CD4-positive, CD25-positive, alpha-beta regulatory T cell (primary cell): ENCODE data around the gene ZNF775. TPM values are rescaled to one million over a fixed set of nuclear protein-coding genes. Genes with fewer than 3 reads are reported as not detected.

Experiments used
- ATAC-seq, 2 donors: fragments of 150-1000 bp; cut with Tn5 transposase; one replicate each; pipeline ENCODE4 v1.10.0; 2021; ENCODE audit warnings: low read depth in 2 of 2, moderate number of reproducible peaks in 2 of 2, moderate library complexity in 1 of 2
- DNase-seq, 3 donors: peaks; one replicate each; pipeline versions ENCODE4 v3.0.0 to v3.0.0-alpha.2; 2012 to 2022; ENCODE audit warnings: mixed read lengths in 1 of 3
- H3K27ac ChIP-seq: one replicate; pipeline ENCODE4 v1.7.0; 2013; ENCODE audit warnings: mild to moderate bottlenecking, low read length; ENCODE audit not compliant: insufficient read depth, poor library complexity, severe bottlenecking
- H3K27me3 ChIP-seq: one replicate; pipeline ENCODE4 v1.7.0; 2013; ENCODE audit warnings: low read length; ENCODE audit not compliant: control insufficient read depth, insufficient read depth
- H3K36me3 ChIP-seq: one replicate; pipeline ENCODE4 v1.7.0; 2013; ENCODE audit warnings: mild to moderate bottlenecking, low read length, moderate library complexity; ENCODE audit not compliant: control insufficient read depth, insufficient read depth
- H3K4me1 ChIP-seq: 2 replicates; pipeline ENCODE4 v1.7.0; 2013; ENCODE audit warnings: mild to moderate bottlenecking, low read length; ENCODE audit not compliant: insufficient read depth, control insufficient read depth, poor library complexity, severe bottlenecking
- H3K4me3 ChIP-seq: one replicate; pipeline ENCODE4 v1.7.0; 2013; ENCODE audit warnings: low read depth, mild to moderate bottlenecking, low read length, moderate library complexity
- H3K9me3 ChIP-seq, 2 experiments: 1 replicate in 1 of 2; 2 replicates in 1 of 2; pipeline ENCODE4 v1.7.0; 2013; ENCODE audit warnings: low read length in 2 of 2, mild to moderate bottlenecking in 1 of 2, moderate library complexity in 1 of 2; ENCODE audit not compliant: control insufficient read depth in 2 of 2
- H3K27ac Mint-ChIP-seq, 3 donors: one replicate each; pipeline ENCODE4 v1.8.0; 2020 to 2022; ENCODE audit warnings: mild to moderate bottlenecking in 3 of 3, mixed read lengths in 3 of 3, moderate library complexity in 2 of 3
- H3K27me3 Mint-ChIP-seq: one replicate; pipeline ENCODE4 v1.8.0; 2022; ENCODE audit warnings: mild to moderate bottlenecking, mixed read lengths
- H3K36me3 Mint-ChIP-seq: one replicate; pipeline ENCODE4 v1.8.0; 2020; ENCODE audit warnings: mixed read lengths
- H3K4me1 Mint-ChIP-seq, 4 donors: one replicate each; pipeline ENCODE4 v1.8.0; 2020 to 2022; ENCODE audit warnings: mixed read lengths in 4 of 4, mild to moderate bottlenecking in 1 of 4
- H3K4me3 Mint-ChIP-seq, 4 donors: one replicate each; pipeline ENCODE4 v1.8.0; 2020 to 2022; ENCODE audit warnings: mild to moderate bottlenecking in 4 of 4, mixed read lengths in 4 of 4, moderate library complexity in 3 of 4
- H3K9me3 Mint-ChIP-seq, 7 donors: one replicate each; pipeline ENCODE4 v1.8.0; 2020 to 2022; ENCODE audit warnings: mixed read lengths in 7 of 7, mild to moderate bottlenecking in 3 of 7, moderate library complexity in 2 of 7
- polyA plus RNA-seq, 4 donors: library from polyadenylated mRNA; unstranded; fragments of 300-500 nt; fragmentation: Illumina TruSeq; gene quantifications; one replicate each; pipeline ENCODE4 v1.2.3, GENCODE V29; 2021
- total RNA-seq: library from RNA; stranded (reverse); gene quantifications from one replicate; pipeline ENCODE4 v1.2.3, GENCODE V29; 2022

ZNF775 gene
- total and polyA plus RNA-seq, 5 donors from 2014 or later, result 2.2 to 7.6 (median 2.9) TPM

DNA sequence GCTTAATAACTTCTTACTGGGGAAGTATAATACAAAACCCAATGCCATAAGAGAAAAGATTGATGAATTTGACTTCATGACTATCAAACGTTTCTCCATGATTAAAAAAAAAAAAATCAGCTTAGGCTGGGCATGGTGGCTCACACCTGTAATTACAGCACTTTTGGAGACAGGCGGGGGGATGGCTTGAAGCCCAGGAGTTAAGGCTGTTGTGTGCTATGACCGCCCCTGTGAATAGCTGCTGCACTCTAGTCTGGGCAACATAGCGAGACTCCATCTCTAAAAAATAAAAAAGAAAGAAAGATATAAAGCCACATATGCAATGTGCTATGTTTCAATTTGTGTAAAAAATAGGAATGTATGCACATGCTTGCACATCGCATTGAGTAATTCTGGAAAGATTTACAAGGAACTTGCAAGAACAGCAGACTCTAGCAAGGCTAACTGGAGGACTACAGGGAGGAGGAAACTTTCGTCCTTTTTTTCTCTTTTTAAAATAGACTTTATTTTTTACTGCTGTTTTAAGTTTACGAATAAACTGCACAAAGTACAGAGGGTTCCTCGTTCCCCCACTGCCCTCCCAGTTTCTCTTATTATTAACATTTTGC, 27.4 kb upstream of the ZNF775 start:
- no peak overlapping the region for H3K4me3 ChIP-seq
- H3K36me3 Mint-ChIP-seq, result no peaks in the 10 kb centered on the region
- H3K9me3 ChIP-seq, result no peaks in the 10 kb centered on the region
- H3K27ac Mint-ChIP-seq, result no peak overlapping the region
- DNase-seq (no peak), ATAC-seq (no peak)
- H3K27ac ChIP-seq, result no peak overlapping the region
- no peaks in the 10 kb centered on the region for H3K36me3 ChIP-seq
- peaks cover 0 to 6% (median 0%) of the 10 kb centered on the region in 7 donors for H3K9me3 Mint-ChIP-seq
- no peak overlapping the region for H3K4me3 Mint-ChIP-seq
- H3K4me1 ChIP-seq, result peaks cover 5% of the 10 kb centered on the region
- H3K27me3 ChIP-seq, result no peaks in the 10 kb centered on the region
- peaks cover 12% of the 10 kb centered on the region for H3K27me3 Mint-ChIP-seq
- H3K4me1 Mint-ChIP-seq, result peaks cover 0 to 7% (median 6%) of the 10 kb centered on the region in 4 donors

DNA sequence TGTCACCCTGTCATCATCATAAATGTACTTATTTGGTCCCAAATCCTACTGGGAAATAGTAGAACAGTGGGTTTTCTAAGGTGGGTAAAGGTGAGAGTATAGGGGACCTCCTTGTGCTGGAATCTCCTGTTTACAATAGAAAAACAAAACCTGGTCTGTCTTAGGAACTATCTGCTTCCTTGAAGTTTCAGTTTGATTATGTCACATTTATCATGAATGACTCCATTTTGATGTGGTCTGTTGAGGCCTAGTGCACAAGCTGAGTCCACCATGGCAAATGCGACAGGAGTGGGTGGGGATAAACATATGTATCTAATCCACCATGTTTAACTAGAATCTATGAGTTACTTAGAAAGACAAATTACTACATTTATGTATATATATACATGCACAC, 23.5 kb upstream of the ZNF775 start:
- peak overlapping the region in 1 of 3 donors; percentile 38 for H3K27ac Mint-ChIP-seq
- H3K9me3 Mint-ChIP-seq, result peaks cover 0 to 1% (median 0%) of the 10 kb centered on the region in 7 donors
- H3K4me3 Mint-ChIP-seq, result peak overlapping the region in 1 of 4 donors; percentile 21
- no peak for DNase-seq
- peaks cover 4% of the 10 kb centered on the region for H3K27me3 Mint-ChIP-seq
- H3K9me3 ChIP-seq, result no peaks in the 10 kb centered on the region
- peaks cover 10 to 36% (median 17%) of the 10 kb centered on the region in 4 donors for H3K4me1 Mint-ChIP-seq
- no peak overlapping the region for H3K27ac ChIP-seq
- no peaks in the 10 kb centered on the region for H3K36me3 Mint-ChIP-seq
- no peak for ATAC-seq
- no peaks in the 10 kb centered on the region for H3K27me3 ChIP-seq
- no peaks in the 10 kb centered on the region for H3K36me3 ChIP-seq
- no peak overlapping the region for H3K4me3 ChIP-seq
- peaks cover 22% of the 10 kb centered on the region for H3K4me1 ChIP-seq

DNA sequence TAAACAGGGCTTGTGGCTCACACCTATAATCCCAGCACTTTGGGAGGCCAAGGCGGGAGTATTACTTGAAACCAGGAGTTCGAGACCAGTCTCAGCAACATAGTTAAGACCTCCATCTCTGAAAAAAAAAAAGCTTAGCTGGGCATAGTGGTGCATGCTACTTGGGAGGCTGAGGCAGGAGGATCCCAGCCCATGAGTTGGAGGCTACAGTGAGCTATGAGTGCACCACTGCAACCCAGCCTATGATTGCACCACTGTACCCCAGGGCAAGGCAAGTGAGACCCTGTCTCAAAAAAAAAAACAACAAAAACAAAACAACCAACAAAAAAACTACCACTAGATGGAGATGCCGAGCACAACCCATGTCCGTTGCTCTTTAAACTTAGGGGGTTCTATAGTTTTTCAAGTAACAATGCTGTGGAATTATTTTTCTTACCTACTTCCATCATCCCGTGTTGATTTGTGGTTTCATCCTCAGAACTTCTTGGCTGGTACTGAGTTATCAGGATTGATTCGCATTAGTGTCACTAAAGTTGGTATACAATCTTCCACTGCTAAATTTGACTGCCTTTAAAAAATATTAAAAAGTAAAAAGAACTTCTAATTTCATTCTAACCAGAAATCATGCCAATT, 22.7 kb upstream of the ZNF775 start:
- no peaks in the 10 kb centered on the region for H3K36me3 ChIP-seq
- ATAC-seq, result peak in 1 of 2 donors; percentile 36
- Mint-ChIP-seq H3K4me1 (peaks cover 10 to 36% (median 17%) of the 10 kb centered on the region in 4 donors), H3K36me3 (no peaks in the 10 kb centered on the region), H3K27ac (peak overlapping the region in 2 of 3 donors; percentile 15 to 26), H3K9me3 (peaks cover 0 to 1% (median 0%) of the 10 kb centered on the region in 7 donors), H3K4me3 (no peak overlapping the region), H3K27me3 (peaks cover 4% of the 10 kb centered on the region)
- H3K4me1 ChIP-seq, result peaks cover 22% of the 10 kb centered on the region
- H3K9me3 ChIP-seq, result no peaks in the 10 kb centered on the region
- no peak overlapping the region for H3K27ac ChIP-seq
- peak overlapping the region; percentile 31 for H3K4me3 ChIP-seq
- H3K27me3 ChIP-seq, result no peaks in the 10 kb centered on the region
- peak in 2 of 3 donors; percentile 53 to 70 for DNase-seq

DNA sequence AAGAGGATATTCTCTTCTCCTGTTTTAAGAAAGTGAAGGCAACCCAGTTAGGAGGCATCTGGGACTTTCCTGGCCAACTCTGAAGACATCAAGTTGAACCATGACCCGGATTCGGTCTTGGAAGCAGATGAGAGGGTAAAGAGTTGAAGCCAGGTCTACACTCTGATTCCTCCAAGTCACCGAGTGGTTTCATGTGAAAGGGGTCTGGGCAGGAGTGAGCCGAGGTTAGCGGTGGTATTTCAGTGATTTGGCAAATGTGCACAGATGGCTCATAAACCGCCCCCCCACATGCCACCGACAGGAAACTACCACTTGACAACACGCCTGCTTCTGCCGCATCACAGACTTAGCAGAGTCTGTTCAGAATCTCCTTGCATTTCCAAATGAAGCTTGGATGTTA, 21.9 kb upstream of the ZNF775 start:
- peak overlapping the region; percentile 49 for H3K4me3 ChIP-seq
- Mint-ChIP-seq H3K9me3 (peaks cover 0 to 1% (median 0%) of the 10 kb centered on the region in 7 donors), H3K4me3 (peak overlapping the region in 3 of 4 donors; percentile 11 to 59 (median 52)), H3K36me3 (no peaks in the 10 kb centered on the region), H3K4me1 (peaks cover 10 to 36% (median 17%) of the 10 kb centered on the region in 4 donors), H3K27ac (peak overlapping the region; percentile 87 to 95 (median 88)), H3K27me3 (peaks cover 4% of the 10 kb centered on the region)
- DNase-seq, result peak; percentile 52 to 83 (median 59)
- peaks cover 22% of the 10 kb centered on the region for H3K4me1 ChIP-seq
- H3K9me3 ChIP-seq, result no peaks in the 10 kb centered on the region
- peak; percentile 89 for ATAC-seq
- no peaks in the 10 kb centered on the region for H3K27me3 ChIP-seq
- H3K27ac ChIP-seq, result peak overlapping the region; percentile 60
- H3K36me3 ChIP-seq, result no peaks in the 10 kb centered on the region

DNA sequence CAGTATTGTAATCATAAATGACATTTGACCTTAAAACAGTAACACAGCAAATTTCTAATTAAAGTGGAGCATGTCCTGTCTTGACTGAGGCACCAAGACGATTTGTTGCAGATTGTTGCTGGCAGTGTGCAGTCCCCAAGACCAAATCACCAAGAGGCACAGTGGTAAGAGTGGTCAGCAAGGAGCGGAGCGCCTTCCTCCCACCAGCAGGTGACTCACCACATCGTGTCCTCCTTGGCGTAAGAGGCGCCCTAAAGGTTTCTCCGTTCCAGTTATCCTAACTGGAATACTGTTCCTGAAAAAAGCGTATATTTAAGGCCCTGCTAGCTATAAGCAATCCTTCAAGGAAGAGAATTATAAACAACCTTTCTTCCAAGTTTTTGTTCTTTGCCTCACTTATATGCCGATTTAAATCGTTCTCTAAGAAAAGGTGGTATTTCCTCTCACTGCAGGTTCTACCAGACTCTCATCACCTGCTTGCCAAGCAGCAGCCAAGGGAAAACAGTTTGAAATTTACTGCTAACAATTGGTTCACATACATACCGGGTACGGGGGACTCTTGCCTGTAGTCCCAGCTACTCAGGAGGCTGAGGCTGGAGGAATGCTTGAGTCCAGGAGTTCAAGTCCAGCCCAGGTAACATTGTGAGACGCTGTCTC, 21.2 kb upstream of the ZNF775 start:
- ATAC-seq (peak; percentile 14 to 19), DNase-seq (no peak)
- peaks cover 22% of the 10 kb centered on the region for H3K4me1 ChIP-seq
- peaks cover 4% of the 10 kb centered on the region for H3K27me3 Mint-ChIP-seq
- H3K4me3 Mint-ChIP-seq, result peak overlapping the region in 3 of 4 donors; percentile 11 to 59 (median 52)
- peak overlapping the region; percentile 87 to 95 (median 88) for H3K27ac Mint-ChIP-seq
- H3K27ac ChIP-seq, result peak overlapping the region; percentile 60
- H3K27me3 ChIP-seq, result no peaks in the 10 kb centered on the region
- peaks cover 10 to 36% (median 17%) of the 10 kb centered on the region in 4 donors for H3K4me1 Mint-ChIP-seq
- H3K36me3 Mint-ChIP-seq, result no peaks in the 10 kb centered on the region
- no peaks in the 10 kb centered on the region for H3K9me3 ChIP-seq
- no peaks in the 10 kb centered on the region for H3K36me3 ChIP-seq
- peaks cover 0 to 1% (median 0%) of the 10 kb centered on the region in 7 donors for H3K9me3 Mint-ChIP-seq
- H3K4me3 ChIP-seq, result peak overlapping the region; percentile 49

DNA sequence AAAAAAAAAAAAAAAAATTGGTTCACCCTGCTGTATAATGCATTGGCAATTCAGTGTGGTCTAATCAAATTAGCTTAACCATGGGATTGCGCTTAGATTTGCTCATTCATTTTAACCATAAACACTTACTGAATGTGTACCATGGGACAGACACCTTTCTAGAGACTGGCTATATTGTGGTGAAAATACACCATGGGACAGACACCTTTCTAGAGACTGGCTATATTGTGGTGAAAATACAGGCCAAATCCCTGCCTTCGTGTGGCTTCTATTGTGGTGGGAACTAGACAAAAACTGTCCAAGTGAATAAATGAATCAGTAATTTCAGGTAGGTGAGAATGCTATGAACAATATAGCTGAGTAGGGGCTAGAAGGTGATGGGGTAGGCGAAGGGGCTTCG, 20.7 kb upstream of the ZNF775 start:
- no peaks in the 10 kb centered on the region for H3K27me3 ChIP-seq
- H3K9me3 ChIP-seq, result no peaks in the 10 kb centered on the region
- Mint-ChIP-seq H3K4me1 (peaks cover 10 to 36% (median 17%) of the 10 kb centered on the region in 4 donors), H3K4me3 (peak overlapping the region in 1 of 4 donors; percentile 30), H3K9me3 (peaks cover 0 to 1% (median 0%) of the 10 kb centered on the region in 7 donors), H3K27me3 (peaks cover 4% of the 10 kb centered on the region), H3K27ac (peak overlapping the region in 1 of 3 donors; percentile 87), H3K36me3 (no peaks in the 10 kb centered on the region)
- H3K36me3 ChIP-seq, result no peaks in the 10 kb centered on the region
- H3K27ac ChIP-seq, result no peak overlapping the region
- H3K4me1 ChIP-seq, result peaks cover 22% of the 10 kb centered on the region
- H3K4me3 ChIP-seq, result no peak overlapping the region
- ATAC-seq, result no peak
- no peak for DNase-seq

DNA sequence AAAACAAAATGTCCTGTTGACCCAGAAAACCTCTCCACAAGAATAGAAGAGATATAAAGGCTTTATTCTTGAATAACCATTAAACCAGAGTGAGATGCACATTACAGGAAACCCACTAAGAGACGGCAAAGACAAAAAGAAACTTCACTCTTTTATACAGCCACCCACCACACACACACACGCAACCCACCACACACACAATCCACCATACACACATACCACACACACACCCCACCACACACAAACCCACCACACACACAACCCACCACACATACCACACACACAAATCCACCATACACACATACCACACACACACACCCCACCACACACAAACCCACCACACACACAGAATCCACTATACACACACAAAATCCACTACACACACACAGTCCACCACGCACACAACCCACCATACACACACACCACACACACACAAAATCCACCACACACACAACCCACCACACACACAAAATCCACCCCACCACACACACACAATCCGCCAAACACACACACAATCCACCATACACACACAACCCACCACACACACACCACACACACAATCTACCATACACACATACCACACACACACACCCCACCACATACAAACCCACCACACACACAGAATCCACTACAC, 20.0 kb upstream of the ZNF775 start:
- Mint-ChIP-seq H3K27me3 (peaks cover 4% of the 10 kb centered on the region), H3K36me3 (no peaks in the 10 kb centered on the region), H3K4me3 (peak overlapping the region in 2 of 4 donors; percentile 30 to 46), H3K4me1 (peaks cover 10 to 40% (median 19%) of the 10 kb centered on the region in 4 donors), H3K9me3 (peaks cover 0 to 1% (median 0%) of the 10 kb centered on the region in 7 donors), H3K27ac (peak overlapping the region in 2 of 3 donors; percentile 86 to 87)
- Histone ChIP-seq H3K27ac (no peak overlapping the region), H3K36me3 (no peaks in the 10 kb centered on the region), H3K4me3 (no peak overlapping the region), H3K9me3 (no peaks in the 10 kb centered on the region), H3K27me3 (no peaks in the 10 kb centered on the region), H3K4me1 (peaks cover 22% of the 10 kb centered on the region)
- DNase-seq, result no peak
- ATAC-seq, result no peak
